ENCODE data around the gene NUDT16L1. TPM values are rescaled to one million over a fixed set of nuclear protein-coding genes. Genes with fewer than 3 reads are reported as not detected.

Gene NUDT16L1
- total and polyA plus RNA-seq, 9 of the 15 experiments (the other 6 are each of a cell fraction or from before 2014, with no cell fraction given) = 1.4 to 37.6 (median 13.7) TPM

- TF ChIP-seq RREB1 (CRISPR knock-in tag; IDR thresholded peaks at IDR 0.05) = no peak
- TF ChIP-seq SIN3B (IDR thresholded peaks at IDR 0.05; ENCODE audit: low read depth) = no peak
- TF ChIP-seq ETV1 (tag; conservative IDR thresholded peaks at IDR 0.05; ENCODE audit: low read depth) = no peak
- no peak for TF ChIP-seq ZNF561 (CRISPR knock-in tag; conservative IDR thresholded peaks at IDR 0.05)
- TF ChIP-seq RBFOX2 (IDR thresholded peaks at IDR 0.05; ENCODE audit: low read depth, low read length) = no peak
- no peak for TF ChIP-seq NFRKB (IDR thresholded peaks at IDR 0.05; ENCODE audit: low read depth)
- TF ChIP-seq ESRRB (CRISPR knock-in tag; IDR thresholded peaks at IDR 0.05; ENCODE audit: borderline replicate concordance) = no peak
- no peak for TF ChIP-seq ZNF263 (CRISPR knock-in tag; IDR thresholded peaks at IDR 0.05; ENCODE audit: borderline replicate concordance)
These were observed 11.2 kb upstream of the NUDT16L1 start (continued) for GRCh38 chr16:4682084-4682591.
